D341Med (cell line): ENCODE data around the gene PTGFRN.

Experiments used
- DNase-seq: peaks from one replicate; pipeline ENCODE4 v3.0.0; 2012; ENCODE audit warnings: low spot score

Gene PTGFRN

DNA sequence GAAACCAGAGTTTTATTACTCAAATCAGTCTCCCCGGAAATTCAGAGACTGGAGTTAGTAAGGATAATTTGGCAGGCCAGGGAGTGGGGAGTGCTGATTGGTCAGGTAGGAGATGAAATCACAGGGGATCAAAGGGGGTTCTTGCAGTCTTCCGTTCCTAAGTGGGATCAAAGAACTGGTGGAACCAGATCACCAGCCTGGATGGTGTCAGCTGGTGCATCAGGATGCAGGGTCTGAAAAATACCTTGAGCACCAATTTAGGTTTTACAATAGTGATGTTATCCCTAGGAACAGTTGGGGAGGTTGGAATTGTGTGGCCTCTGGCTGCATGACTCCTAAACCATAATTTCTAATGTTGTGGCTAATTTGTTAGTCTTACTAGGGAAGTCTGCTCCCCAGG lies 90.4 kb downstream of the PTGFRN start:
- no peak for DNase-seq

DNA sequence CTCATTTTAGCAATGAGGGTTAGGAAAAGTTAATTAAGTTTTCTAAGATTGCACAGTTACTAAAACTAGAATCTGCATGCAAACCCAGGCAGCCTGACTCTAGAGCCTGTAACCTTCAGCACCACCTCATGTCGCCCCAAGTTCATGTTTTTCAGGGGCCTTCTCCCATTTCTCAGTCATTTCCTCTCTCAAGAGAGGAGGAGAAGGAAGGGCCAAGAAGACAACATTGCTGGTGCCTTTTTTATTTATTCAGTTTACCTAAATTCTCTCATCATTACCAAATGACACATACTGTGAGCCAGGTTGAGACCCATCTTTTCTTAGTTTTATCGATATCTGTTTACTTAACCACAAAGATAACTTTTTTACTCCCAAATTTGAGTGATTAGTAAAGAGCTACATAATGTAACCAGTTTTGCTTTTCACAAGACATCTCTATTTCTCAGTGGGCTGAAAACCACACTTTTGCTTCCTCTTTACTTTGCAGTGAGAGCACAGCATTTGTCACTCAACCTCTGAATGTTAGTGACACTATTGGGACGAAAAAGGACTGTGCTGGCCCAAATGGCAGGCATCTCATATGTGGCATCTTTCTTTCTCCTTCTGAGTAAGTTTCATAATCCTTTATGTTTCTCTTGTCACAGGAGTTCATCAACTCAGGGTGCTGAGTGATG lies 91.7 kb downstream of the PTGFRN start, which contains the start of gene CD101:
Gene CD101 (plus strand): TSS at position 507 of the 674 bp plus-strand sequence. CDS start 58 bp downstream, at position 565.
- no peak for DNase-seq

DNA sequence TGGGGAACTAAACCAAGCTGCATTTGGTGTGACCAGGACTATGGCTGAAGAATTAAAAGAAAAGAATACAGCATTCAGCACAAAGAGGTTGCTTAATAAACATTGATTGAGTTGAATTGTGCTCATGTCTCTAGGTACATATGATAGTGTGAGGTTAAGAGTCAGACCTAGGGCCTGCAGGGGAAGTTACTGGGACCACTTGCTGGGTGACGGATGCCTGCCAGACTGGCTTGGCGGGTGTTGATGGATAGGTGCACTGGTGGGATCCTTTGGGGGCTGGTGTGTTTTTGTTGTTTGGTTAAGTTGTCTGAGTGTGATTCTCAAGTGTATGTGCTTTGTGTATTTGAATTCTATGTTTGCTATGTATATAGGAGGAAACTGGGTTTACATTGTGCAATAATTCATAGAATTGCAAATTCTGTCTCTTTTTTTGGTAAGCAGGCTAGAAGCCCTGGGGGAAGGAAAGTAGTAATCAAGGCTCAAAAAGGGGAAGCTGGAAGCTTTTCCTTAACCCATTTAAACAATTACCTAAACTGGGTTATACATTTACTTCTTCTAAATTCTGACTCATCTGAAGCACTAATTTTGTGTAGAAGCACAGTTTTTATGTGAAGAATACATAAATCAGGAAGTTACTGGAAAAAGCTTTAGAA lies 93.6 kb downstream of the PTGFRN start:
- DNase-seq, result no peak

GRCh38 chr1:117007719-117008013 lies 98.0 kb downstream of the PTGFRN start:
- no peak for DNase-seq

GRCh38 chr1:117008656-117009055 lies 98.9 kb downstream of the PTGFRN start:
- DNase-seq, result no peak

- DNase-seq, result no peak
These were observed 99.4 kb downstream of the PTGFRN start for GRCh38 chr1:117009132-117009531.

GRCh38 chr1:117010310-117010969 lies 100.7 kb downstream of the PTGFRN start:
- no peak for DNase-seq

GRCh38 chr1:117011334-117011733 lies 101.6 kb downstream of the PTGFRN start:
- DNase-seq, result no peak

- no peak for DNase-seq
These were observed 103.7 kb downstream of the PTGFRN start for GRCh38 chr1:117013309-117013858.

DNA sequence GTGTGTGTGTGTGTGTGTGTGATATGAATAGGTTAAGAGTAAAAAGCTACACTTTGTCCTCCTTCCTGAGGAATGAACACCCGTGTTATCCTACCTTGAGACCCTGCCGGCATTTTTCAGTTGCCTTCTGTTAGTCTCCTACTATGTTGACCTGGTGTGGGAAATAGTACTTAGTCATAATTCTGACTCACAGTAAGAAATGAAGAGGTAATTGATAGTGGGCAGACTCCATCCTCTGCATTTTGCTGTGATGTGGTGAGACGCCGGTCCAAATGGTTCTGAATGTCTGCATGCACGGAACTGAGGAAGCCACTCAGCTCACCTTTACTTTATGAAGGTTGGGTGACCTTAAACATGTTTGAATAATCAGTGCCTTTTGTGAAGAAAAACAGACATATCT lies 104.5 kb downstream of the PTGFRN start:
- DNase-seq, result no peak

DNA sequence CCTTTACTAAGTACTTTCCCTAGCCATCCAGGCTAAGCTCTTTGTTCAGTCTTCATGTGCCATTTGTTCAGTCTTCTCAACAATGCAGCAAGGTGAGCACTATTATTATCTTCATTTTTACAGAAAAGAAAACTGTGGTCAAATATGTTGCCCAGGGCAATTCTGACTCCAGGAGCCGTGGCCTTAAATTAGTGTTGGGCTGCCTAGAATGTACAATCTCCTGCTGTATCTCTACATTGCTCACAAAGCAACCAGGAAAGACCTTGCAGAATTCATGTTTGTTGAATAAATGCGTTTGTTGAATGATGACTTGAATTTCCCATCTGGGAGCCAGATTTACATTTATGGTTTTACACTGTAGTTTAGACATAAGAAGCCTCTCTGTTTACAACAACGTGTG lies 106.0 kb downstream of the PTGFRN start:
- no peak for DNase-seq

- DNase-seq, result no peak
These were observed 107.3 kb downstream of the PTGFRN start for GRCh38 chr1:117017062-117017461.

- no peak for DNase-seq
These were observed 107.9 kb downstream of the PTGFRN start for GRCh38 chr1:117017648-117018047.

DNA sequence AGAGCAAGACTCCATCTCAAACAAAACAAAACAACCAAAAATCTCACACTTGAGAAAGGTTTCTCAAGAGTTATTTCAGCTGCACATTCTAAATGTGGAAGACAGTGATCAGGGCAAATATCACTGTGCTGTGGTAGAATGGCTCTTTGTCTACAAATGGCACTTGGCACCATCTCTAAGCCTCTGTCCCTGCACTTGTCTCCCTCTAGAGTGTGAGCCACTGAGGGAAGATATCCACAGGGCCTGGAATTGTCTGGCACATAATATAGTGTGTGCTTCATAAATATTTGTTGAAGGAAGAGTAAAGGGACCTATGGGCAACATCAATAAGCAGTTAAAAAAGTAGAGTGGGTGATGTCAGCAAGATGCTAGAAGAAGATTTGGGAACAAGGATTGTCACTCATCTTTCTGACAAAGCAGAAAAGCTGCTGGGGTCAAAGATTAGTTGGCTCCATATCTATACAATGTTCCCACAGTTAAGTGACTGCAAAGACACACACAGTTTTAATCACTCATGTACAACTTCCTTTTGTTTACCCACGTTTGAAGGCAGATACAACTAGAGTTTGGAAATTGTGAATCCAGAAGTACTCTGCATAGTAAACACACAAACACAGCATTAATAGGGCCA lies 110.9 kb downstream of the PTGFRN start:
- DNase-seq, result no peak

DNA sequence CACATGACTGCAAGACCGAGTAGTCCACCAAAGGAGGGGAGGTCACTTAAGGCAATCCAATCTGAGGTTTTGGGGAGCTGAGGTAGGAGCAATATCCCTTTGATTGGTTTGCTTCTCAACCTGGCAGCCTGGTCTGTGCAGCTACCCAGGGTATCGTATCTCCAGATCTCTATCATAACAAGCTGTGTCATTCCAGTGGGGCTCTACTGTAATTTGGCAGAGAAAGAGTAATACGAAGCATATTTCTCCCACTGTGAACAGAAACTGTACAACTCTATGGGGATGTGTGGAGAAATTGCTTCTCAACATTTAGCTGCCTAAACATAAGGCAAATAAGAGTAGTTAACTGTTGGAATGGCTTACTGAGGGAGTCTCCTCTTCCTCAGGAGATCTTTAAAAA lies 112.4 kb downstream of the PTGFRN start:
- no peak for DNase-seq

DNA sequence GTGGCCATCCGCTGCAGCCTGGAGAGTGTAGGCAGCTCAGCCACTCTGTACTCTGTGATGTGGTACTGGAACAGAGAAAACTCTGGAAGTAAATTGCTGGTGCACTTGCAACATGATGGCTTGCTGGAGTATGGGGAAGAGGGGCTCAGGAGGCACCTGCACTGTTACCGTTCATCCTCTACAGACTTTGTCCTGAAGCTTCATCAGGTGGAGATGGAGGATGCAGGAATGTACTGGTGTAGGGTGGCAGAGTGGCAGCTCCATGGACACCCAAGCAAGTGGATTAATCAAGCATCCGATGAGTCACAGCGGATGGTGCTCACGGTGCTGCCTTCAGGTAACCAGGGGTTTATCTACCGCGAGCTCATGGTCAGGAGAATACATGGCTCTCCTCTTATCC lies 115.9 kb downstream of the PTGFRN start:
- DNase-seq, result no peak

GRCh38 chr1:117026361-117026760 lies 116.6 kb downstream of the PTGFRN start:
- DNase-seq, result no peak

- DNase-seq, result no peak
These were observed 120.0 kb downstream of the PTGFRN start for GRCh38 chr1:117029685-117030084.

GRCh38 chr1:117030271-117030877 lies 120.7 kb downstream of the PTGFRN start:
- DNase-seq, result no peak

- DNase-seq, result no peak
These were observed 122.5 kb downstream of the PTGFRN start for GRCh38 chr1:117032266-117032665.

- DNase-seq, result no peak
These were observed 123.2 kb downstream of the PTGFRN start for GRCh38 chr1:117032681-117033539.
